Measurements from ENCODE around the gene RAB10.

DNA sequence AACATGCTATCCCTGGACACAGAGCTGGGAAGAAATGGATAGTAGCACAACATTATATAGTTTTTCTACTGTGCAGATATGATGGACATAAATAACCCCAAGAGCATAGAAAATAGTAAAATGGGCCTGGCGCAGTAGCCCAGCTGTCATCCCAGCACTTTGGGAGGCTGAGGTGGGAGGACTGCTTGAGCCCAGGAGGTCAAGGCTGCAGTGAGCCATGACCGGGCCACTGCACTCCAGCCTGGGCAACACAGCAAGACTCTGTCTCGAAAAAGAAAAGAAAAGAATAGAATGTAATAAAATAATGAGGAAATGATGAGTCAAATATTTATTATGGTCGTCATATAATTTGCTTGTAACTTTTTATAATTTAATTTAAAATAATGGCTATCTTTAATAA lies 131.5 kb downstream of the RAB10 start:
- TF ChIP-seq, protein P1, sequence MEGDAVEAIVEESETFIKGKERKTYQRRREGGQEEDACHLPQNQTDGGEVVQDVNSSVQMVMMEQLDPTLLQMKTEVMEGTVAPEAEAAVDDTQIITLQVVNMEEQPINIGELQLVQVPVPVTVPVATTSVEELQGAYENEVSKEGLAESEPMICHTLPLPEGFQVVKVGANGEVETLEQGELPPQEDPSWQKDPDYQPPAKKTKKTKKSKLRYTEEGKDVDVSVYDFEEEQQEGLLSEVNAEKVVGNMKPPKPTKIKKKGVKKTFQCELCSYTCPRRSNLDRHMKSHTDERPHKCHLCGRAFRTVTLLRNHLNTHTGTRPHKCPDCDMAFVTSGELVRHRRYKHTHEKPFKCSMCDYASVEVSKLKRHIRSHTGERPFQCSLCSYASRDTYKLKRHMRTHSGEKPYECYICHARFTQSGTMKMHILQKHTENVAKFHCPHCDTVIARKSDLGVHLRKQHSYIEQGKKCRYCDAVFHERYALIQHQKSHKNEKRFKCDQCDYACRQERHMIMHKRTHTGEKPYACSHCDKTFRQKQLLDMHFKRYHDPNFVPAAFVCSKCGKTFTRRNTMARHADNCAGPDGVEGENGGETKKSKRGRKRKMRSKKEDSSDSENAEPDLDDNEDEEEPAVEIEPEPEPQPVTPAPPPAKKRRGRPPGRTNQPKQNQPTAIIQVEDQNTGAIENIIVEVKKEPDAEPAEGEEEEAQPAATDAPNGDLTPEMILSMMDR (IDR thresholded peaks at IDR 0.05), result no peak
- TF ChIP-seq POLR2A (IDR thresholded peaks at IDR 0.05), result no peak

Measured in thyroid gland (tissue), 4 donors.